ENCODE data around the gene NTSR2.
"Not testable (repeated sequence)": the region's sequence is repeated elsewhere in the genome, so short reads cannot be mapped to it uniquely, and the experiment has no call there.

The NTSR2 gene

GRCh38 chr2:11663427-11663826, 6.6 kb downstream of the NTSR2 start:
- no peaks in the 10 kb centered on the region for H3K36me3 ChIP-seq (ENCODE audit: control insufficient read depth in 1 of 2, insufficient read depth in 2 of 2, low read depth in 1 of 2, low read length in 2 of 2)
- no peak overlapping the region for H2BK15ac ChIP-seq (ENCODE audit: low read depth, poor library complexity, severe bottlenecking)
- no peak overlapping the region for H3K4me3 ChIP-seq (ENCODE audit: insufficient read depth in 1 of 2, low read depth in 1 of 2, low read length in 2 of 2)
- no peak overlapping the region for H3K27ac ChIP-seq (ENCODE audit: low read length, poor library complexity, severe bottlenecking)
- no peaks in the 10 kb centered on the region for H3K4me1 ChIP-seq (ENCODE audit: control insufficient read depth, insufficient read depth, low read depth, low read length)
- no peak overlapping the region for H2BK5ac ChIP-seq (ENCODE audit: low read depth, low read length, poor library complexity, severe bottlenecking)
- H3K18ac ChIP-seq (ENCODE audit: low read depth in 1 of 2, low read length in 2 of 2), result no peak overlapping the region
- H3K4ac ChIP-seq (ENCODE audit: low read depth in 1 of 2, low read length in 2 of 2), result no peak overlapping the region
- peaks cover 38 to 60% of the 10 kb centered on the region in 2 experiments for H3K27me3 ChIP-seq (ENCODE audit: control insufficient read depth in 1 of 2, insufficient read depth in 1 of 2, low read length in 2 of 2)
- H2AK5ac ChIP-seq (ENCODE audit: low read length, severe bottlenecking), result no peak overlapping the region
- no peaks in the 10 kb centered on the region for H3K79me1 ChIP-seq (replicated peaks; ENCODE audit: low read length, poor library complexity, severe bottlenecking)
- no peak overlapping the region for H3K14ac ChIP-seq (ENCODE audit: low read length in 2 of 2)
- no peak overlapping the region for H4K8ac ChIP-seq (ENCODE audit: low read length)
- H3K4me2 ChIP-seq (ENCODE audit: low read length, poor library complexity, severe bottlenecking), result no peak overlapping the region
- WGBS, result no CpG with 5 or more reads among the region's 2 CpGs
- H2AFZ ChIP-seq (ENCODE audit: low read depth, low read length), result no peak overlapping the region
- H3K23ac ChIP-seq (ENCODE audit: low read length in 2 of 2), result no peak overlapping the region
- H3K9me3 ChIP-seq (ENCODE audit: control insufficient read depth, low read length), result peaks cover 14% of the 10 kb centered on the region
- no peak overlapping the region for H3K9ac ChIP-seq (ENCODE audit: low read length)
- H2BK120ac ChIP-seq (ENCODE audit: low read depth, low read length), result no peak overlapping the region
- H4K91ac ChIP-seq (ENCODE audit: low read length), result no peak overlapping the region
- H2BK12ac ChIP-seq (ENCODE audit: low read length in 2 of 2), result no peak overlapping the region
- no peak for DNase-seq

GRCh38 chr2:11662882-11663281, 7.1 kb downstream of the NTSR2 start:
- H3K4me1 ChIP-seq (ENCODE audit: control insufficient read depth, insufficient read depth, low read depth, low read length), result no peaks in the 10 kb centered on the region
- no peaks in the 10 kb centered on the region for H3K79me1 ChIP-seq (replicated peaks; ENCODE audit: low read length, poor library complexity, severe bottlenecking)
- no peak overlapping the region for H3K4me2 ChIP-seq (ENCODE audit: low read length, poor library complexity, severe bottlenecking)
- DNase-seq, result no peak
- H3K9me3 ChIP-seq (ENCODE audit: control insufficient read depth, low read length), result peaks cover 14% of the 10 kb centered on the region
- no peak overlapping the region for H4K8ac ChIP-seq (ENCODE audit: low read length)
- no peak overlapping the region for H2BK15ac ChIP-seq (ENCODE audit: low read depth, poor library complexity, severe bottlenecking)
- H3K4ac ChIP-seq (ENCODE audit: low read depth in 1 of 2, low read length in 2 of 2), result no peak overlapping the region
- no peak overlapping the region for H2AFZ ChIP-seq (ENCODE audit: low read depth, low read length)
- H2BK12ac ChIP-seq (ENCODE audit: low read length in 2 of 2), result no peak overlapping the region
- H4K91ac ChIP-seq (ENCODE audit: low read length), result no peak overlapping the region
- H3K4me3 ChIP-seq (ENCODE audit: insufficient read depth in 1 of 2, low read depth in 1 of 2, low read length in 2 of 2), result no peak overlapping the region
- H3K36me3 ChIP-seq (ENCODE audit: control insufficient read depth in 1 of 2, insufficient read depth in 2 of 2, low read depth in 1 of 2, low read length in 2 of 2), result no peaks in the 10 kb centered on the region
- peaks cover 37 to 60% of the 10 kb centered on the region in 2 experiments for H3K27me3 ChIP-seq (ENCODE audit: control insufficient read depth in 1 of 2, insufficient read depth in 1 of 2, low read length in 2 of 2)
- H3K18ac ChIP-seq (ENCODE audit: low read depth in 1 of 2, low read length in 2 of 2), result no peak overlapping the region
- H2AK5ac ChIP-seq (ENCODE audit: low read length, severe bottlenecking), result no peak overlapping the region
- H3K14ac ChIP-seq (ENCODE audit: low read length in 2 of 2), result no peak overlapping the region
- no peak overlapping the region for H3K9ac ChIP-seq (ENCODE audit: low read length)
- H3K23ac ChIP-seq (ENCODE audit: low read length in 2 of 2), result no peak overlapping the region
- H2BK5ac ChIP-seq (ENCODE audit: low read depth, low read length, poor library complexity, severe bottlenecking), result no peak overlapping the region
- H2BK120ac ChIP-seq (ENCODE audit: low read depth, low read length), result no peak overlapping the region
- no peak overlapping the region for H3K27ac ChIP-seq (ENCODE audit: low read length, poor library complexity, severe bottlenecking)

- Histone ChIP-seq H3K4me2 (ENCODE audit: low read length, poor library complexity, severe bottlenecking) (no peak overlapping the region), H2BK15ac (ENCODE audit: low read depth, poor library complexity, severe bottlenecking) (no peak overlapping the region), H3K4me3 (ENCODE audit: insufficient read depth in 1 of 2, low read depth in 1 of 2, low read length in 2 of 2) (no peak overlapping the region), H3K79me1 (replicated peaks; ENCODE audit: low read length, poor library complexity, severe bottlenecking) (no peaks in the 10 kb centered on the region), H3K4me1 (ENCODE audit: control insufficient read depth, insufficient read depth, low read depth, low read length) (no peaks in the 10 kb centered on the region), H4K8ac (ENCODE audit: low read length) (no peak overlapping the region), H3K9me3 (ENCODE audit: control insufficient read depth, low read length) (peaks cover 14% of the 10 kb centered on the region), H3K27ac (ENCODE audit: low read length, poor library complexity, severe bottlenecking) (no peak overlapping the region), H3K9ac (ENCODE audit: low read length) (no peak overlapping the region), H4K91ac (ENCODE audit: low read length) (no peak overlapping the region), H3K18ac (ENCODE audit: low read depth in 1 of 2, low read length in 2 of 2) (no peak overlapping the region), H3K23ac (ENCODE audit: low read length in 2 of 2) (no peak overlapping the region), H2AFZ (ENCODE audit: low read depth, low read length) (no peak overlapping the region), H2BK5ac (ENCODE audit: low read depth, low read length, poor library complexity, severe bottlenecking) (no peak overlapping the region), H3K4ac (ENCODE audit: low read depth in 1 of 2, low read length in 2 of 2) (no peak overlapping the region), H3K14ac (ENCODE audit: low read length in 2 of 2) (no peak overlapping the region), H3K36me3 (ENCODE audit: control insufficient read depth in 1 of 2, insufficient read depth in 2 of 2, low read depth in 1 of 2, low read length in 2 of 2) (no peaks in the 10 kb centered on the region), H2BK12ac (ENCODE audit: low read length in 2 of 2) (no peak overlapping the region), H3K27me3 (ENCODE audit: control insufficient read depth in 1 of 2, insufficient read depth in 1 of 2, low read length in 2 of 2) (peaks cover 35 to 62% of the 10 kb centered on the region in 2 experiments), H2BK120ac (ENCODE audit: low read depth, low read length) (no peak overlapping the region), H2AK5ac (ENCODE audit: low read length, severe bottlenecking) (no peak overlapping the region)
- 91% methylated on average over 18 of the region's 18 CpGs for WGBS
- DNase-seq, result no peak
Observed at GRCh38 chr2:11661891-11662435, 8.0 kb downstream of the NTSR2 start.

- H3K4me1 ChIP-seq (ENCODE audit: control insufficient read depth, insufficient read depth, low read depth, low read length); H3K4me2 ChIP-seq (ENCODE audit: low read length, poor library complexity, severe bottlenecking); H2BK120ac ChIP-seq (ENCODE audit: low read depth, low read length); H3K4ac ChIP-seq (ENCODE audit: low read depth in 1 of 2, low read length in 2 of 2); H4K91ac ChIP-seq (ENCODE audit: low read length); H3K18ac ChIP-seq (ENCODE audit: low read depth in 1 of 2, low read length in 2 of 2); H3K4me3 ChIP-seq (ENCODE audit: insufficient read depth in 1 of 2, low read depth in 1 of 2, low read length in 2 of 2); H2BK12ac ChIP-seq (ENCODE audit: low read length in 2 of 2); H2BK5ac ChIP-seq (ENCODE audit: low read depth, low read length, poor library complexity, severe bottlenecking); H3K27ac ChIP-seq (ENCODE audit: low read length, poor library complexity, severe bottlenecking); H2AFZ ChIP-seq (ENCODE audit: low read depth, low read length); H4K8ac ChIP-seq (ENCODE audit: low read length); H3K9ac ChIP-seq (ENCODE audit: low read length); H3K23ac ChIP-seq (ENCODE audit: low read length in 2 of 2); H3K14ac ChIP-seq (ENCODE audit: low read length in 2 of 2); H2BK15ac ChIP-seq (ENCODE audit: low read depth, poor library complexity, severe bottlenecking); DNase-seq; H2AK5ac ChIP-seq (ENCODE audit: low read length, severe bottlenecking); H3K36me3 ChIP-seq (ENCODE audit: control insufficient read depth in 1 of 2, insufficient read depth in 2 of 2, low read depth in 1 of 2, low read length in 2 of 2); H3K79me1 ChIP-seq (replicated peaks; ENCODE audit: low read length, poor library complexity, severe bottlenecking): not testable (repeated sequence)
- 81% methylated on average over 2 of the region's 2 CpGs for WGBS
- Histone ChIP-seq H3K27me3 (ENCODE audit: control insufficient read depth in 1 of 2, insufficient read depth in 1 of 2, low read length in 2 of 2) (peaks cover 35 to 57% of the 10 kb centered on the region in 2 experiments), H3K9me3 (ENCODE audit: control insufficient read depth, low read length) (peaks cover 14% of the 10 kb centered on the region)
Observed at GRCh38 chr2:11660396-11660795, 9.6 kb downstream of the NTSR2 start.

Measured in mesenchymal stem cell (in vitro differentiated cells and primary cell).